ENCODE measurements around the gene BMAL1. TPM values are rescaled to one million over a fixed set of nuclear protein-coding genes. Genes with fewer than 3 reads are reported as not detected.
"Not testable (repeated sequence)": the region's sequence is repeated elsewhere in the genome, so short reads cannot be mapped to it uniquely, and the experiment has no call there.

Gene BMAL1
- total and polyA plus RNA-seq, 5 donors: 6.5 to 23.4 (median 18.8) TPM

- H3K27me3 ChIP-seq (ENCODE audit: control insufficient read depth, insufficient read depth): no peaks in the 10 kb centered on the region
- 68% methylated on average over 5 of the region's 5 CpGs for WGBS
- ATAC-seq (no peak), DNase-seq (no peak)
- no peaks in the 10 kb centered on the region for H3K4me1 ChIP-seq (ENCODE audit: control insufficient read depth, insufficient read depth, low read length)
- no peak overlapping the region for H3K27ac ChIP-seq (ENCODE audit: low read length)
- no peaks in the 10 kb centered on the region for H3K9me3 ChIP-seq (ENCODE audit: control insufficient read depth, low read length)
- H3K4me3 ChIP-seq (ENCODE audit: low read length): no peak overlapping the region
- intact Hi-C loops (cut with DNase I): no loop called here
Measured at GRCh38 chr11:13247606-13248296, 29.8 kb upstream of the BMAL1 start.

GRCh38 chr11:13249177-13249576 is 28.4 kb upstream of the BMAL1 start:
- Histone ChIP-seq H3K4me3 (ENCODE audit: low read length) (no peak overlapping the region), H3K27ac (ENCODE audit: low read length) (no peak overlapping the region), H3K4me1 (ENCODE audit: control insufficient read depth, insufficient read depth, low read length) (no peaks in the 10 kb centered on the region), H3K27me3 (ENCODE audit: control insufficient read depth, insufficient read depth) (no peaks in the 10 kb centered on the region), H3K9me3 (ENCODE audit: control insufficient read depth, low read length) (no peaks in the 10 kb centered on the region)
- ATAC-seq: no peak
- DNase-seq: no peak
- 94% methylated on average over 2 of the region's 2 CpGs for WGBS
- intact Hi-C loops (cut with DNase I): no loop called here

- Histone ChIP-seq H3K27me3 (ENCODE audit: control insufficient read depth, insufficient read depth) (no peaks in the 10 kb centered on the region), H3K27ac (ENCODE audit: low read length) (no peak overlapping the region), H3K9me3 (ENCODE audit: control insufficient read depth, low read length) (no peaks in the 10 kb centered on the region), H3K4me1 (ENCODE audit: control insufficient read depth, insufficient read depth, low read length) (no peaks in the 10 kb centered on the region), H3K4me3 (ENCODE audit: low read length) (no peak overlapping the region)
- intact Hi-C loops (cut with DNase I): no loop called here
- 38% methylated on average over 2 of the region's 2 CpGs for WGBS
- ATAC-seq (no peak), DNase-seq (no peak)
Measured at GRCh38 chr11:13249992-13250391, 27.6 kb upstream of the BMAL1 start.

- intact Hi-C loops (cut with DNase I): no loop called here
- Histone ChIP-seq H3K27me3 (ENCODE audit: control insufficient read depth, insufficient read depth) (no peaks in the 10 kb centered on the region), H3K4me3 (ENCODE audit: low read length) (no peak overlapping the region), H3K4me1 (ENCODE audit: control insufficient read depth, insufficient read depth, low read length) (no peaks in the 10 kb centered on the region), H3K9me3 (ENCODE audit: control insufficient read depth, low read length) (no peaks in the 10 kb centered on the region), H3K27ac (ENCODE audit: low read length) (no peak overlapping the region)
- 94% methylated on average over 2 of the region's 2 CpGs for WGBS
- ATAC-seq (no peak), DNase-seq (no peak)
Measured at GRCh38 chr11:13251966-13252365, 25.6 kb upstream of the BMAL1 start.

GRCh38 chr11:13252438-13252837 is 25.2 kb upstream of the BMAL1 start:
- H3K27me3 ChIP-seq (ENCODE audit: control insufficient read depth, insufficient read depth): no peaks in the 10 kb centered on the region
- H3K4me1 ChIP-seq (ENCODE audit: control insufficient read depth, insufficient read depth, low read length): no peaks in the 10 kb centered on the region
- ATAC-seq: no peak
- no peak overlapping the region for H3K4me3 ChIP-seq (ENCODE audit: low read length)
- WGBS: 74% methylated on average over 4 of the region's 4 CpGs
- intact Hi-C loops (cut with DNase I): no loop called here
- no peak for DNase-seq
- no peak overlapping the region for H3K27ac ChIP-seq (ENCODE audit: low read length)
- H3K9me3 ChIP-seq (ENCODE audit: control insufficient read depth, low read length): no peaks in the 10 kb centered on the region

GRCh38 chr11:13256216-13256615 is 21.4 kb upstream of the BMAL1 start:
- whole genome bisulfite sequencing: 78% methylated on average over 3 of the region's 3 CpGs
- DNase-seq: no peak
- Histone ChIP-seq H3K4me1 (ENCODE audit: control insufficient read depth, insufficient read depth, low read length) (peaks cover 7% of the 10 kb centered on the region), H3K27me3 (ENCODE audit: control insufficient read depth, insufficient read depth) (no peaks in the 10 kb centered on the region), H3K27ac (ENCODE audit: low read length) (no peak overlapping the region), H3K4me3 (ENCODE audit: low read length) (no peak overlapping the region), H3K9me3 (ENCODE audit: control insufficient read depth, low read length) (no peaks in the 10 kb centered on the region)
- intact Hi-C loops (cut with DNase I): no loop called here
- ATAC-seq: no peak

- H3K9me3 ChIP-seq (ENCODE audit: control insufficient read depth, low read length); ATAC-seq; H3K27ac ChIP-seq (ENCODE audit: low read length); H3K4me3 ChIP-seq (ENCODE audit: low read length); H3K27me3 ChIP-seq (ENCODE audit: control insufficient read depth, insufficient read depth); intact Hi-C loops (cut with DNase I); H3K4me1 ChIP-seq (ENCODE audit: control insufficient read depth, insufficient read depth, low read length); DNase-seq: not testable (repeated sequence)
- 92% methylated on average over 9 of the region's 9 CpGs for WGBS
Measured at GRCh38 chr11:13258061-13258460, 19.5 kb upstream of the BMAL1 start.

- Histone ChIP-seq H3K9me3 (ENCODE audit: control insufficient read depth, low read length) (no peaks in the 10 kb centered on the region), H3K27me3 (ENCODE audit: control insufficient read depth, insufficient read depth) (no peaks in the 10 kb centered on the region), H3K4me1 (ENCODE audit: control insufficient read depth, insufficient read depth, low read length) (peaks cover 7% of the 10 kb centered on the region), H3K4me3 (ENCODE audit: low read length) (no peak overlapping the region), H3K27ac (ENCODE audit: low read length) (no peak overlapping the region)
- no peak for ATAC-seq
- DNase-seq: no peak
- intact Hi-C loops (cut with DNase I): no loop called here
- WGBS: 45% methylated on average over 1 of the region's 1 CpG
Measured at GRCh38 chr11:13258855-13259254, 18.7 kb upstream of the BMAL1 start.

- ATAC-seq (no peak), DNase-seq (no peak)
- WGBS: 91% methylated on average over 4 of the region's 4 CpGs
- Histone ChIP-seq H3K9me3 (ENCODE audit: control insufficient read depth, low read length) (no peaks in the 10 kb centered on the region), H3K4me3 (ENCODE audit: low read length) (no peak overlapping the region), H3K27ac (ENCODE audit: low read length) (no peak overlapping the region), H3K4me1 (ENCODE audit: control insufficient read depth, insufficient read depth, low read length) (peaks cover 7% of the 10 kb centered on the region), H3K27me3 (ENCODE audit: control insufficient read depth, insufficient read depth) (no peaks in the 10 kb centered on the region)
- intact Hi-C loops (cut with DNase I): no loop called here
Measured at GRCh38 chr11:13259374-13259773, 18.2 kb upstream of the BMAL1 start.

- Histone ChIP-seq H3K4me1 (ENCODE audit: control insufficient read depth, insufficient read depth, low read length) (peaks cover 7% of the 10 kb centered on the region), H3K27ac (ENCODE audit: low read length) (peak overlapping the region; percentile 50), H3K9me3 (ENCODE audit: control insufficient read depth, low read length) (no peaks in the 10 kb centered on the region), H3K4me3 (ENCODE audit: low read length) (no peak overlapping the region), H3K27me3 (ENCODE audit: control insufficient read depth, insufficient read depth) (no peaks in the 10 kb centered on the region)
- ATAC-seq (no peak), DNase-seq (no peak)
- intact Hi-C loops (cut with DNase I): no loop called here
- 74% methylated on average over 7 of the region's 7 CpGs for WGBS
Measured at GRCh38 chr11:13260201-13260962, 17.2 kb upstream of the BMAL1 start.

- WGBS: 45% methylated on average over 16 of the region's 16 CpGs
- no peak overlapping the region for H3K4me3 ChIP-seq (ENCODE audit: low read length)
- no peaks in the 10 kb centered on the region for H3K27me3 ChIP-seq (ENCODE audit: control insufficient read depth, insufficient read depth)
- H3K4me1 ChIP-seq (ENCODE audit: control insufficient read depth, insufficient read depth, low read length): peaks cover 7% of the 10 kb centered on the region
- peak overlapping the region; percentile 87 for H3K27ac ChIP-seq (ENCODE audit: low read length)
- ATAC-seq (peak; percentile 78 to 91), DNase-seq (peak in 2 of 3 donors; percentile 44 to 60)
- no peaks in the 10 kb centered on the region for H3K9me3 ChIP-seq (ENCODE audit: control insufficient read depth, low read length)
- intact Hi-C loops (cut with DNase I): no loop called here
Measured at GRCh38 chr11:13260963-13261588, 16.5 kb upstream of the BMAL1 start.

Measured in right cardiac atrium (tissue), 5 donors.